ENCODE results near the gene BACH2. TPM values are rescaled to one million over a fixed set of nuclear protein-coding genes. Genes with fewer than 3 reads are reported as not detected.

BACH2 gene
- total and polyA plus RNA-seq, 9 of the 15 experiments (the other 6 are each of a cell fraction or from before 2014, with no cell fraction given): 0.06 to 3.1 (median 0.59) TPM

DNA sequence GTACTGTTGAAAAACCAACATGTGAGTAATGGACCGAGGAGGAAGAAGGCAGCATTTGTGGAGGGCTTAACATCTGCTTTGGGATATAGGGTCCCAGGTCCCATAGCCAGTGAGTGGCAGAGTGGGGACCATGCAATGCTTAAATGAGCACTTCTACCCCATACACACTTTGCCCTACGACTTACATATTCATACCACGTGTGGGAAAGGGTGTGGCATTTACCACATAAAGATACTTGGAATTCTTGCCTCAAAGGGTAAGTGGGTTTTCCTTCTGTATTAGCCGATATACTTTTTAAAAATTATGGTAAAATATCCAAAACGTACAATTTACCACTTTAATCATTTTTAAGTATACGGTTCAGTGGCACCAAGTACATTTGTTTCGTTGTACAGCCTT lies 199.3 kb downstream of the BACH2 start (continued):
- TF ChIP-seq, protein P1, sequence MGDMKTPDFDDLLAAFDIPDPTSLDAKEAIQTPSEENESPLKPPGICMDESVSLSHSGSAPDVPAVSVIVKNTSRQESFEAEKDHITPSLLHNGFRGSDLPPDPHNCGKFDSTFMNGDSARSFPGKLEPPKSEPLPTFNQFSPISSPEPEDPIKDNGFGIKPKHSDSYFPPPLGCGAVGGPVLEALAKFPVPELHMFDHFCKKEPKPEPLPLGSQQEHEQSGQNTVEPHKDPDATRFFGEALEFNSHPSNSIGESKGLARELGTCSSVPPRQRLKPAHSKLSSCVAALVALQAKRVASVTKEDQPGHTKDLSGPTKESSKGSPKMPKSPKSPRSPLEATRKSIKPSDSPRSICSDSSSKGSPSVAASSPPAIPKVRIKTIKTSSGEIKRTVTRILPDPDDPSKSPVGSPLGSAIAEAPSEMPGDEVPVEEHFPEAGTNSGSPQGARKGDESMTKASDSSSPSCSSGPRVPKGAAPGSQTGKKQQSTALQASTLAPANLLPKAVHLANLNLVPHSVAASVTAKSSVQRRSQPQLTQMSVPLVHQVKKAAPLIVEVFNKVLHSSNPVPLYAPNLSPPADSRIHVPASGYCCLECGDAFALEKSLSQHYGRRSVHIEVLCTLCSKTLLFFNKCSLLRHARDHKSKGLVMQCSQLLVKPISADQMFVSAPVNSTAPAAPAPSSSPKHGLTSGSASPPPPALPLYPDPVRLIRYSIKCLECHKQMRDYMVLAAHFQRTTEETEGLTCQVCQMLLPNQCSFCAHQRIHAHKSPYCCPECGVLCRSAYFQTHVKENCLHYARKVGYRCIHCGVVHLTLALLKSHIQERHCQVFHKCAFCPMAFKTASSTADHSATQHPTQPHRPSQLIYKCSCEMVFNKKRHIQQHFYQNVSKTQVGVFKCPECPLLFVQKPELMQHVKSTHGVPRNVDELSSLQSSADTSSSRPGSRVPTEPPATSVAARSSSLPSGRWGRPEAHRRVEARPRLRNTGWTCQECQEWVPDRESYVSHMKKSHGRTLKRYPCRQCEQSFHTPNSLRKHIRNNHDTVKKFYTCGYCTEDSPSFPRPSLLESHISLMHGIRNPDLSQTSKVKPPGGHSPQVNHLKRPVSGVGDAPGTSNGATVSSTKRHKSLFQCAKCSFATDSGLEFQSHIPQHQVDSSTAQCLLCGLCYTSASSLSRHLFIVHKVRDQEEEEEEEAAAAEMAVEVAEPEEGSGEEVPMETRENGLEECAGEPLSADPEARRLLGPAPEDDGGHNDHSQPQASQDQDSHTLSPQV (IDR thresholded peaks at IDR 0.05): no peak
- TF ChIP-seq RAD51 (IDR thresholded peaks at IDR 0.05; ENCODE audit: borderline replicate concordance, low read depth) (no peak), ZNF212 (CRISPR knock-in tag; IDR thresholded peaks at IDR 0.05) (no peak), MAFG (tag; conservative IDR thresholded peaks at IDR 0.05) (no peak), CSDE1 (IDR thresholded peaks at IDR 0.05) (no peak), MEIS2 (IDR thresholded peaks at IDR 0.05; ENCODE audit: partially characterized antibody) (no peak), RNF2 (IDR thresholded peaks at IDR 0.05) (no peak), ZBED1 (IDR thresholded peaks at IDR 0.05) (no peak), ZC3H11A (IDR thresholded peaks at IDR 0.05; ENCODE audit: low read depth, low read length) (no peak)

DNA sequence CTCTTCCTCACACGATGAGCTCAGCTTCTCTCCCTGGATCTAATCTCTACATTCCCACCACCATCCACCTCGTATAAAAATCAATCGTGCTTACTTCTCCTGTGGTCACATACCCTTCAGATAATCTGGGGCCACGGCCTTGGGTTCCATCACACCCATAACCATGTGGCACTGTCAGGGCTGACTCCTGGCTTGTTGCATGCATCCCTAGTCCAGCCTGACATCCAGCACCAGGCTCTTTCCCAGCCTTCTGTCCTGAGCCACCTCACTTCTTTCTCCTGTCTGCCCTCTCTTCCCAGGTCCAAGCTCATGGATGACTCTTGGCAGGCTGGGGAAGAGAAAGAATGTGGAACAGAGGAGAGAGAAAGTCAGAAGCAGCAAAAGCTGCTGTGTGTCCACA lies 199.8 kb downstream of the BACH2 start:
- WGBS (ENCODE audit: insufficient coverage, low coverage, missing lambda C conversion rate): 6% methylated on average over 4 of the region's 4 CpGs

More for the DNA sequence above, 199.8 kb downstream of the BACH2 start:
- ChIA-PET POLR2A (interaction anchor here (0.6 kb wide), 1 partner anchor 1372 kb away, joined by 3 read pairs; no protein-coding TSS in a partner anchor), CTCF (ENCODE audit: low intra/inter-chr PET ratio) (no interaction called here)
- no peak overlapping the region for H3K4me3 ChIP-seq
- FAIRE-seq (no peak), DNase-seq (ENCODE audit: extremely low read depth in 1 of 4, low spot score in 3 of 4) (no peak), ATAC-seq (no peak)
- no peak for TF ChIP-seq PYGO2 (tag; IDR thresholded peaks at IDR 0.05)
- TF ChIP-seq, protein P2, sequence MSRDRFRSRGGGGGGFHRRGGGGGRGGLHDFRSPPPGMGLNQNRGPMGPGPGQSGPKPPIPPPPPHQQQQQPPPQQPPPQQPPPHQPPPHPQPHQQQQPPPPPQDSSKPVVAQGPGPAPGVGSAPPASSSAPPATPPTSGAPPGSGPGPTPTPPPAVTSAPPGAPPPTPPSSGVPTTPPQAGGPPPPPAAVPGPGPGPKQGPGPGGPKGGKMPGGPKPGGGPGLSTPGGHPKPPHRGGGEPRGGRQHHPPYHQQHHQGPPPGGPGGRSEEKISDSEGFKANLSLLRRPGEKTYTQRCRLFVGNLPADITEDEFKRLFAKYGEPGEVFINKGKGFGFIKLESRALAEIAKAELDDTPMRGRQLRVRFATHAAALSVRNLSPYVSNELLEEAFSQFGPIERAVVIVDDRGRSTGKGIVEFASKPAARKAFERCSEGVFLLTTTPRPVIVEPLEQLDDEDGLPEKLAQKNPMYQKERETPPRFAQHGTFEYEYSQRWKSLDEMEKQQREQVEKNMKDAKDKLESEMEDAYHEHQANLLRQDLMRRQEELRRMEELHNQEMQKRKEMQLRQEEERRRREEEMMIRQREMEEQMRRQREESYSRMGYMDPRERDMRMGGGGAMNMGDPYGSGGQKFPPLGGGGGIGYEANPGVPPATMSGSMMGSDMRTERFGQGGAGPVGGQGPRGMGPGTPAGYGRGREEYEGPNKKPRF (IDR thresholded peaks at IDR 0.05; ENCODE audit: low read depth, low read length): no peak
- TF ChIP-seq NR2C1 (IDR thresholded peaks at IDR 0.05): no peak
- no peak for TF ChIP-seq NR2C1 (tag; IDR thresholded peaks at IDR 0.05)
- TF ChIP-seq HDAC3 (IDR thresholded peaks at IDR 0.05; ENCODE audit: borderline replicate concordance, partially characterized antibody): no peak
- H4K20me1 ChIP-seq (replicated peaks; ENCODE audit: control insufficient read depth, insufficient read depth, low read length): no peaks in the 10 kb centered on the region
- no peaks in the 10 kb centered on the region for H3K9me1 ChIP-seq (ENCODE audit: control insufficient read depth, insufficient read depth, low read length)
- no TSS peak for BruUV-seq (replicated peaks)
- no peak overlapping the region for H3K9ac ChIP-seq (ENCODE audit: insufficient read depth in 1 of 2, low read depth in 2 of 2, low read length in 2 of 2)
- H3K4me2 ChIP-seq (ENCODE audit: insufficient read depth, low read length): no peak overlapping the region
- intact Hi-C loops (cut with micrococcal nuclease) (no loop called here), in situ Hi-C loops (cut with MboI) (no loop called here)
- no peaks in the 10 kb centered on the region for H3K36me3 ChIP-seq (ENCODE audit: control insufficient read depth, insufficient read depth, low read length)
- H3K79me2 ChIP-seq (ENCODE audit: control insufficient read depth, insufficient read depth, low read length): no peaks in the 10 kb centered on the region
- no peaks in the 10 kb centered on the region for H3K27me3 ChIP-seq (ENCODE audit: control insufficient read depth in 2 of 2, insufficient read depth in 2 of 2, low read length in 2 of 2)
- no peak overlapping the region for H2AFZ ChIP-seq (ENCODE audit: low read depth, low read length)
- no peak overlapping the region for H3K27ac ChIP-seq (ENCODE audit: extremely low read depth, low read depth, low read length)
- no peaks in the 10 kb centered on the region for H3K4me1 ChIP-seq (replicated peaks in 1 of 2; ENCODE audit: control insufficient read depth in 2 of 2, insufficient read depth in 2 of 2, low read length in 2 of 2)
- H3K9me3 ChIP-seq (replicated peaks; ENCODE audit: control insufficient read depth, insufficient read depth, low read depth, low read length): no peaks in the 10 kb centered on the region

Measured in K562 (cell line).